ENCODE data around the gene TATDN2.
"Not testable (repeated sequence)": the region's sequence is repeated elsewhere in the genome, so short reads cannot be mapped to it uniquely, and the experiment has no call there.

TATDN2 gene

DNA sequence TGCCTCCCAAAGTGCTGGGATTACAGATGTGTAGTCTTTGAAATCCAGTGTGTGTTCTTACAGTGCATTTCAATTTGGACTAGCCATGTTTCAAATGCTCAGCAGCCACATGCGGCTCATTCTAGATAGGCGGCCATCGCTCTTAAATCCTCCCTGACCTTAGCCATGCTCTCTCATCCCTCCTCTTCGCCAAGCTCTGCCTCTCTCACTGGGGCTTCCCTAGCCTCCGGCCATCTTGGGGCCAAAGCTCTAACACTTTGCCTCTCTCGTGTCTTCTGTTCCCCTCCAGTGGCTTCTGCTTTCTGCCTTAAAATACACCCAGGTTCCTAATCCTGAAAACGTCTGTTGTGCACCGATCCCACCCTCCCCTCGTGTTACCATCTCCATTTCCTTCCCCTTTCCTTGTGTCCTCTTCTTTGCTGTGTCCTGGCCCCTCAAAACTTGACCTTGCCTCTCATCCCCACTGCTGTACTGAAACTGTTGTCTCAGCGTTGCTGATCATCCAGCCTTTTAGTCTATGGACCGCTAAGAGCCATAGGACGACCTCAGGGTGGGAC, 45.8 kb downstream of the TATDN2 start:
- DNase-seq: no peak

DNA sequence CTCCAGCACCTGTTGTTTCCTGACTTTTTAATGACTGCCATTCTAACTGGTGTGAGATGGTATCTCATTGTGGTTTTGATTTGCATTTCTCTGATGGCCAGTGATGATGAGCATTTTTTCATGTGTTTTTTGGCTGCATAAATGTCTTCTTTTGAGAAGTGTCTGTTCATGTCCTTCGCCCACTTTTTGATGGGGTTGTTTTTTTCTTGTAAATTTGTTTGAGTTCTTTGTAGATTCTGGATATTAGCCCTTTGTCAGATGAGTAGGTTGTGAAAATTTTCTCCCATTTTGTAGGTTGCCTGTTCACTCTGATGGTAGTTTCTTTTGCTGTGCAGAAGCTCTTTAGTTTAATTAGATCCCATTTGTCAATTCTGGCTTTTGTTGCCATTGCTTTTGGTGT, 49.8 kb downstream of the TATDN2 start:
- DNase-seq: not testable (repeated sequence)

DNA sequence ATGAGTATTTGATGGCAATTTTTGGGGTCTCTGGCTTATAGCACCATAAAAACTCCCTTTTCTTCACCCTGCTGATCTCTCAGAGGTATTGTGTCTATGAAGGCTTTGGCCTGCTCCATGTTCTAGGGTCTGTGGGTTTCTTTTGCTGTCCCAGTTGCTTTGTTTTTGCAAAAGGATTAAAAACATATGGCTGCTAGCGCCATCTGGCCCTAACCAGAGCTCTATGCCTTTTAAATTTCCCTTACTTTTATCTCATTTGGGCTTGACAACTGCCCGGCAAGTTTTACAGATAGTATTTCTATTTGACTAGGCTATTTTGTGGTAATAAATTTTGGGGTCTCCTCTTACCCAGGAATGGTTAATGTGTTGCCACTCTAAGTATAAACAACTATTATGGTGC, 50.9 kb downstream of the TATDN2 start:
- no peak for DNase-seq

DNA sequence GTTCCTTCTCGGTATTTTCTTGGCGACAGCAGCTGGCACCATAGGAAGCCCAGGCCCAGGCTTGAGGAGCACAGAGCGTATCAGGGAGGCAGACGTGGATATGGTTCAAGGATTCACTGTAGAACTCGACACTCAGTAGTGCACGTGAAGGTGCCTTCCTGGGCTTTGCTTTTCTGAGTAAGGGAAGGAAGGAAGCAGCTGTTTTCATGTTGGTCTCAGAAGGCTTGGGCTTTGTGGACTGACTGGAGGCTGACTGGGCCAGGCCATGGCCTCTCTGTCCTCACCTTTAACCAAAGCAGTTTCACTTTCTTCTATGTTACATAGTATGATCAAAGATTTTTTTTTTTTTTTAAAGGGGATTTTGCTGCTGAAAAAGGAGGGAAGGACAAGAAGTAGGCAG, 51.4 kb downstream of the TATDN2 start:
- no peak for DNase-seq

DNA sequence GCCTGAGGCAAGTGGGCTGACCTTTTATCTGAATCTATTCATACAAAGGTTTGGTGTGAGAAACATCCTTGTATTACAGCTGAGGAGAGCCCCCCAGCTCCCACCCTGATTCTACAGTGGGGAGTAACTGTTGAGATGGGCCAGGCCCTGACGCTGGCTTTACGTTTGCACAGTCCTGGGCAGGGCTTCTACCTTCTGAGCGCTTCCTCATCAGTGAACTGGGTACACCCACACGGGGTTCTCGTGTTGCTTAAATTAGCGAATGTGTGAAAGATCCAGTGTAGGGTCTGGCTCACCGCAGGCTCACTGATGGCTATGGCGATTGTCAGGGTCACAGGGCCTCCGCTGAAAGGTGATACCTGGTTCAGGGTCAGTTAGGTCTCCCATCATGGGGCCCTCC, 51.8 kb downstream of the TATDN2 start:
- no peak for DNase-seq

DNA sequence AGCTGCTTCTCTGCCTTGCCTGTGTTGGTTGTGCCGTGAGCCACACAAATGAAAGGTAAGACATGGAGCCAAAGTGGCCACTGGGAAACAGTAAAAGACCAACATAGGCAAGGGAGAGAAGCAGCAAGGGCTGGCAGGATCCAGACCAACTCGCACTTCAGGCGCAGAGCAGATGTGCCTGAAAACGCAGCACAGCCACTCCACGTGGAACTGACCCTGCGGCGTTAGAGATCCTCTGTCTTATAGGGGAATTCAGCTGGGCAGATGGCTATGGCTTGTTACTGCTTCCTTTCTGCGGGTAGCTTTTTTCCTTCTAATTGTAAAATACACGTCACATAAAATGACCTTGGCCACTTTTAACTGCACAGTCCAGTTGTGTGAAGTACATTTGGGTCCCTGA, 54.8 kb downstream of the TATDN2 start:
- no peak for DNase-seq

DNA sequence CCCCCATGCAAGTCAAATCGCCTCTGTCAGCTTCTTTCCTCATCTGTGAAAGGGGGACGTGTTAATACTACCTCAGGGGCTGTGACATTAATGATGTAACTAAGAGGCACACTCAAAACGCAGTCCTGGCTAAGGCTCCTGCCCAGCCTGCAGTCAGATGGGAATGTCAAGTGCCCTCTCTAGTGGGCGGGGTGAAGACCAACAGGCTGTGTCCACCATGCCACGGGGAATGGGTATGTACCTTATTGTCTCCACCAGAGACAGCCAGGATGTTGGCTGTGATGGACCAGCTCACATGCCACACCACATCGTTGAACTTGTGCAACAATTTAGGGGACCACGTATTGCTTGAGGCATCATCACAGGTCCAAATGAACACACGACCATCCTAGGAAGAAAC, 55.5 kb downstream of the TATDN2 start:
- no peak for DNase-seq

DNA sequence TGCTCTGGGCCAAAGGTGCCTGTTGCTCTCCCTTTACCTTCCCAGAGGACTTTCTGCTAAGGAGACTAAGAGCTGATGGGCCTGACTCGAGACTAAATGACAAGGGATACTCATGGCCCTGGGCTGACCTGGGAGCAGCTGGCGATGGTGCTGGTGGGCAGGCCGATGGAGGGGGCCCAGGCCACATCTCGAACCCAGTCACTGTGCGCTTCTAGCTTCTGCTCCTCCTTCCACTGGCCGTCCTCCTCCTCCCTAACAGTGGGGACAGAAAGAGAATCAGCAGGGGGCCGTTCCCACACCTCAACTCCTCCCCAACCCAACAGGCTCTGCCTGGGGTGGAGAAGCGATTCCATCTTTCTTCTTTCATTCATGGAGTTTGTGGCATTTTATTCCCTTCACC, 56.6 kb downstream of the TATDN2 start:
- DNase-seq: no peak

DNA sequence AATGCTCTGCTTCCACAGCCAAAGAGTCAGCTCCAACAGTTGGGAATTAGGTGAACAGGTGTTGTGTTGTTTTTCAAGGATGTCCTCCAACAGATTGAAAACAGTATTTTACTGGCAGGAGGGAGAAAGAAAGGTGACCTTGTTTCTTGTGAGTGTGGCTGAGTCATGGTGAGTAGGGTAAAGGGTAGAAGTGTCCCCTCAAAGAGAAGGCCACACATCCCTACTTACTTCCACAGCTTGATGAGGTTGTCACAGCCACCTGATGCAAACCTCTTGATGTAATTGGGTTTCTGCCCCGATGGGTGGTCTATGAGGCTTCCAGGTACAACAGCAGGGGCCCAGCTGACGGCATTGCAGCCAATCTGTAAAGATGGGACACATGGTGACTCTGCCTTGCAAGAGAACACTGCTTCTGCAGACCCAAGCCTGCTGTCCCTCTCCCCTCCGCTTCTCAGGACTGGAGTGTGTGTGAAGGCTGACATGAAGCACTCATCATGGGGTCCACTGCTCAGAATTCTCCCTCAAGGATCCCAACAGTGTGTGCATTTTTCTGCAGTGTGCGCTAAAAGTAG, 57.2 kb downstream of the TATDN2 start:
- DNase-seq: no peak

DNA sequence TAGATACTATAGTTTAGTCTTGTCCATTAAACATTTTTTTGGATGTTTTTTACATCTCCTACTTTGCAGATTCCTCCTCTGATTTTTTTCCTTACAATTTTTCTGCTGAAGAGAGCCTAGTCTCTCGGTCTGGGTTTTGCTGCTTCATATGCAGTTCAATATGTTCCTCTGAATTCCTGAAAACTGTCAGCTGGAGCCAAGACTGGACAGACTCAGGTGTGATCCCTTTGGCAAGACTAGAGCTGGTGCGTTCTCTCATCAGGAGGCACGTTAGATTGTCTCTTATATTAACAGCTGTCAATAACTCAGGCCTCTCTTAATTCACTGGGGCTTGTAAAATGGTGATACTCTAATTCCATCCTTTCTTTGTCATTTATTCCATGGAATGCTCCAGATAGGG, 57.9 kb downstream of the TATDN2 start:
- DNase-seq: no peak

DNA sequence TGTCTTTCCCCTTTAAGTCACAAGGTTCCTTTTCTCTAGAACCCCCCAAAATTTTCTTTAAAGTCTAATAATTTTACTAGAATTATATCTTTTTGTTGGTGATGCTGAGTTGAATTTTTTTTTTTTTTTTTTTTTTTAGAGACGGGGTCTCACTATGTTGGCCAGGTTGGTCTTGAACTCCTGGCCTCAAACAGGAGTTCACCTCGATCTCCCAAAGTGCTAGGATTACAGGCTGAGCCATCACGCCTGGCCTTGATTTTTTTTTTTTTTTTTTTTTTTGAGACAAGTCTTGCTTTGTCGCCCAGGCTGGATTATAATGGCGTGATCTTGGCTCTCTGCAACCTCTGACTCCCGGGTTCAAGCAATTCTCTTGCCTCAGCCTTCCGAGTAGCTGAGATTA, 60.4 kb downstream of the TATDN2 start:
- DNase-seq: no peak

DNA sequence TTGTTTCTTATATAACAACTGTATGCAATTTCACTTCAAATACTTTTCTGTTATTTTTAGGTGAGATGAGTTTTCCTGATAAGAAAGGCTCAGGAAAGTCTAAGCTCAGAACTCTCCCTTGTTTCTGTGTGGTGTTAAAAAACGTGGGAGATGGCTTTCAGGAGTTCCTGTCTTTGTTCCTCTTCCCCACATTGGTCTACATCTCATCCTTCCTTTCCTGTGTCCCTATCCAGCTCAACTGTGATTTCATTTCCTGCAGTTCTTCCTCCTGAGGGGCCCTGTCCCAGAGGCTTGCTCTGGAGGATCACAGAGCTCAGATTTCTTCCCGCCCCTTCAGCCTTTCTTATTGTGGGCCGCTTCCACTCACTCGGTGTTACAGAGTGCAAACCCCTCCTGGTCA, 61.5 kb downstream of the TATDN2 start:
- DNase-seq: no peak

DNA sequence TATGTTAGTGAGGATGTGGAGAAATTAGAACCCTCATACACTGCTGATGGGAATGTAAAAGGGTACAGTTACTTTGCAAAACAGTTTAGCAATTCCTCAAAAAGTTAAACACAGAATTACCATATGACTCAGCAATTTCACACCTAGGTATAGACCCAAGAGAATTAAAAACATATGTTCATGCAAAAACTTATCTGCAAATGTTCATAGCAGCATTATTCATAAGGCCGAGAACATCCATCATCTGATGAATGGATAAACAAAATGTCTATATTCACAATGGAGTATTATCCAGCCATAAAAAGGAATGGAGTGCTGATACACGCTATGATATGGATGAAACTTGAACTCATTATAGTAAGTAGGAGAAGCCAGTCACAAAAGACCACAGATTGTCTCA, 62.3 kb downstream of the TATDN2 start:
- no peak for DNase-seq

DNA sequence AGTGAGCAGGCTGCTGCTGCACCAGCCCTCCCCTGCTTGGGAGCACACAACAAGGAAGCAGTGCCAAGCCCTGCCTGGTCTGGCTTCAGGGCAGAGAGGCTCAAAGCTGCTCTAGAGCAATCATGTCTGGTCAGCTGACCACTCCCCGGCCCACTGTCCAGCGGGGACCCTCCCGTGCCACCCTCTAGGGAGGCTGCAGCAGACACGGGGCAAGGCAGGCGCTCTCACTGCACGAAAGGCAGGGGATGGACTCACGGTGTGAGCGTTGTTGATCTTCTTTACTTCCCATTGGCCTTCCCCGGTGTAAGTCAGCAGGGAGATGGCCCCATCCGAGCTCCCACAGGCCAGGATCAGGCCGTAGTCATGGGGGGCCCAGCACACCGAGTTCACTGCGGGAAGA, 63.5 kb downstream of the TATDN2 start:
- no peak for DNase-seq

DNA sequence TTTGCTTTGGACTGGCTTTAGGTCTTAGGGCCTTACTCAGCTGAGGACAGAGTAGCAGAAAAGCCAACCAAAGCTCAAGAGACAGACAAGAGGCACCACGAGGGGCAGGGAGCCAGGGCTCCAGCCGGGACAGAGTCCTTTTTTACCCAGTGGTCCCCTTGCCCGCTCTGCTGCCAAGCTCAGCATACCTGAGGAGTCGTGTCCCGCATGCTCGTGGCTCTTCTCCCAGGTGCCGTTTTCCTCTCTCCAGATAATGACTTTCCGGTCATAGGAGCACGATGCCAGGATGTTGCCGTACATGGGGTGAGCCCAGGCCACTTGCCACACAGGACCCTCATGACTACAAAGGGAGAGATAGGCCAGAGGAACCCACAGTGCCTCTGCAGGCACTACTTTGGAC, 64.1 kb downstream of the TATDN2 start:
- no peak for DNase-seq

DNA sequence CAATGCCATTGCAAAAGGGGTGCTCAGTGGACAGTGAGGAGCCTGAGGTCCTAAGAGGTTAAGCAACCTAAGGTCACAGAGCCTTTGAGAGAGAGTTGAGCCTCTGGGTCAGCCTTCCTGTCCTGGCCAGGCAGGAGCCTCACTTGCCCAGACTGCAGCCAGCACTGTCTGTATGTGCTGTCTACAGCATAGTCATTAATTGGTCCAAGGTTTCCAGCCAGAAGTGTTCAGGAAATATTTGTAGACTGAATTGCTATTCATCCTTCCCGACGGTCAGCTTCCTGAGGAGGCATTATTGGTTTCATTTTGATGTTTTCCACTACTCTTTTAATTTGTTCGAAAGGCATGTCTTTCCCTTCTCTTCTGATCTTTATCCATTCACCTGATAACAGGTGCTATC, 64.6 kb downstream of the TATDN2 start:
- DNase-seq: no peak

DNA sequence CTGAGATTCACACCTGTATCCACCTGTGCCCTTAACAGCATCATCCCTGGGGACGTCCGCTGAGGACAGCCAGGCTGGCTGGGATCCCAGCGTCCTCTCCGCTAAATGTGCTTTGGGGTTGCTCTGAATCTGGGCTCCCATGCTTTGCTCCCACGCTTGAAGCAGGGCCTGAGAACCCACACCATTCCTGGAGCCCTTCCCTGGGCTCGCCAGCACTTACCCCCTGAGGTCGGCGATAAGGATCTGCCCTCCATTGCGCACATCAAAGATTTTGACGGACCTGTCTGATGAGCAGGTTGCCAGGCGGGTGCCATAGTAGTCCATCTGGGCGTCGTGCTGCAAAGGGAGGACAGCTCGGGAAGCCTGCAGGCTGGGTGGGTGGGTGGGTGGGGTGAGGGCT, 66.8 kb downstream of the TATDN2 start:
- DNase-seq: no peak

DNA sequence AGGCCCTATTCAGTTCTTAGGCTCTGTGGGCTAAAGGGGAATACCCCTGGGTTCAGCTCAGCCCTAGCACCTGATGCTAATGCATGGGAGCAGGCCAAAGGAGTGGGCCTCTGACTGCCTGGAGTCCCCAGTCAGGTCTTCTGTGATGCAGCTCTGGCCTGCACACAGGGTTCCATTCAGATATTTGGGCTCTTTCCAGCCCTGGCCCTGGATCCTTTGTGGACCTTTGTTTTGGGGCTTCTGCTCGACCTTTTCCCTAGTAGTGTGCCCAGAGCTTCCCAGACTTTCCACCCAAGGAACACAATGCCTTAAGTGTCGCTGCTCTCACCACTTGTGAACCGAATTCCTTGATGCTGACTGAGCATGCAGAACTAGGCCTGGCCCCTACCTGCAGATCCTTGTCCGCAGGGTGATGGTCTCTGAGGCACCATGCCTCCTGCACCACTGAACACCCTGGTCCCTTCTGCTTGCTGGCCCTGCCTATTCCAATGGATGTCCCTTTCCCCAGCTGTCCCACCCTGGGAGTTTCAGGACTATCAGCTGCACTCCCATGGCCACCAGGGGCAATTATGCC, 67.6 kb downstream of the TATDN2 start:
- no peak for DNase-seq

DNA sequence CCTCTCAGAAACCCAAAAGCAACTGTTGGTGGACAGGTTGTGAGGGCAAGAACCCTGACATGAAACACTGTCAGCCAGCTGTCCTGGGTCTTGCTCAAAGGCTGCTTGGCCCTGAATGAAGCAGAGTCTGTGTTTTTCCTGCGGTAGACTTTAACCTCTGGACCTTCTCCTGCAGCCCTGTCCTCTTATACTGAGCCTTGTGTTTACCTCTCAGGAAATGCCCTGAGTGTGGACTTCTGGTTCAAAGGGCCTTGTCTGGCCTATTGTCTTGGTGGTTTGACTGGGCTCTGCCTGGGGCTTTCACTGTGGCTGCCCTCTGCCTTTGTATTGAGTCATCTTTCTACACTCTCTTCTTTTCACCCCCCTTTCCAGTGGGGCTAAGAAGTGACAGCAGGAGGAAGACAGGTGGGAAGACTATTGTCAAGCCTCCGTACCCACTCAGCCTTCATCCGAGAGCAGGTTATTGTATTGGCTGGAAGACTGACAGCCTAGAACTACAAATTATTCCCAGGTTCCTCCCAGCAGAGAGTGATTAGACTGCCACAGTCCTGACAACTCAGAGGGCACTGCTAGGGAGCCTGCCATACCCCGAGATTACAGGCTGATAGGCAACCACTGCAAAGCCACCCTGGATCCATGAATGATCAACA, 69.2 kb downstream of the TATDN2 start:
- no peak for DNase-seq

DNA sequence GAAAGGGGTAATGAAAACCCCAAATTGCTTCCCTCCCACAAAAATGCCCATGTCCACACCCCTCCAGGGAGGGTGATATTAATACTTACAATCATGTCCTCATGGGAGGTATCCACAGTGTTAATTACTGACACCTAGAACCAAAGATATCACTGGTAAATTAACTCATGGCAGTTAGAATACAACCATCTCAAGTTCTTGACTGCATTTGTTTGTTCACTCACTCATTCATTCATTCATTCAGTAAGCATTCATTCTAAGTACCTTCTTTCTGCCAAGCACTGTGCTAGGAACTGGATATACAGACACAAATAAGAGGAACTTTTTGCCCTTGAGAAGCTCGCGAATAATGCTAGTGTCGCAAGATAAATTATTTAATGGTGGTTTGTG, 69.7 kb downstream of the TATDN2 start:
- no peak for DNase-seq

DNA sequence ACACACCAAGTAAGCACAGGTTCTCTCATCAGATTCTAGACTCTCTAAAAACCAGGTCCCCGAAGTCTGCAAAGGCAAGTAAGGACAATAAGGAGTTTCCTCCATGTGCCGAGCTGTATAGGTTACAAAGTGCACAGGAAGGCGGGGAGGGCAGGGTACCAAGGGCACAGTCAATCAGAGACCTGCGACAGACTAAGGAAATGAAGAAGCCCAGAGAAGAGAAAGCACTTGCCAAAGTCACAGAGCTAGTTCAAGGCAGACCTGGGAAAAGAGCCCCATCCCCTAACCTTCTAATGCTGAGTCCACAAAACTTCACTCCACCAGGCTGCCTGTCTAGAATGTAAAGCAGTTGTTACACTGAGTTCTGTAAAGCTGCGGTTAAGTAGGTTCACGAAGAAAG, 71.0 kb downstream of the TATDN2 start:
- DNase-seq: no peak

DNA sequence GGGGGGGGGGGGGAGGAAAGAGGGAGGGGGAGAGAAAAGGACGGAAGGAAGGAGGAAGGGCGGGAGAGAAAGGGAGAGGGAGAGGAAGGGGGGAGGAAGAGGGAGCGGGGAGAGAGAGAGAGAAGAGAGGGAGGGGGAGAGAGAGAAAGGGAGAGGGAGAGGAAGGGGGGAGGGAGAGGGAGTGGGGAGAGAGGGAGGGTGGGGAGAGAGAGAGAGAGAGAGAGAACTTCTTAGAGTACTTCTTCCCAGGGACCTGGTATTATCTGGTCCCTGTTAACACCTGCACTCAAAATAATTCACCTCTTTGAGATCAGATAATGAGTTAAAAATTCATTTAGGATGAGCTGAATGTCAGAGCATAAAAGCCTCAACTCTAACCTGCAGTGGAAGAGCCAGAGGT, 71.5 kb downstream of the TATDN2 start:
- DNase-seq: no peak

DNA sequence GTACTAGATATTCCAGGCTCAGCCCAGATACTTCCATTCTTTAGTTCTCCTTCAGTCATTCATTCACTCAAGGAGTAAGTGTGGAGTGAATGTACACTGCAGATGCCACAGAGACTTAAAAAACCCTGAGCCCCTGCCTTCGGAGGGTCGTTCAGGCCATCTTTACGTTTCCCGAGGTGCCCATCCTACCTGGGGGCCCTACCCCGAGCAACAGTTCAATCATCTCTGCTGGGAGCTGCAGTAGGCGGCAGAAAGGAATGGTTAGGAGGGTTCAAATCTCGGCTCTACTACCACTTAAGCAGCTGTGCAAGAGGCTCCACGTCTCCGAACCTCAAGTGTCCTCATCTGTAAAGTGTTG, 72.0 kb downstream of the TATDN2 start:
- DNase-seq: no peak

DNA sequence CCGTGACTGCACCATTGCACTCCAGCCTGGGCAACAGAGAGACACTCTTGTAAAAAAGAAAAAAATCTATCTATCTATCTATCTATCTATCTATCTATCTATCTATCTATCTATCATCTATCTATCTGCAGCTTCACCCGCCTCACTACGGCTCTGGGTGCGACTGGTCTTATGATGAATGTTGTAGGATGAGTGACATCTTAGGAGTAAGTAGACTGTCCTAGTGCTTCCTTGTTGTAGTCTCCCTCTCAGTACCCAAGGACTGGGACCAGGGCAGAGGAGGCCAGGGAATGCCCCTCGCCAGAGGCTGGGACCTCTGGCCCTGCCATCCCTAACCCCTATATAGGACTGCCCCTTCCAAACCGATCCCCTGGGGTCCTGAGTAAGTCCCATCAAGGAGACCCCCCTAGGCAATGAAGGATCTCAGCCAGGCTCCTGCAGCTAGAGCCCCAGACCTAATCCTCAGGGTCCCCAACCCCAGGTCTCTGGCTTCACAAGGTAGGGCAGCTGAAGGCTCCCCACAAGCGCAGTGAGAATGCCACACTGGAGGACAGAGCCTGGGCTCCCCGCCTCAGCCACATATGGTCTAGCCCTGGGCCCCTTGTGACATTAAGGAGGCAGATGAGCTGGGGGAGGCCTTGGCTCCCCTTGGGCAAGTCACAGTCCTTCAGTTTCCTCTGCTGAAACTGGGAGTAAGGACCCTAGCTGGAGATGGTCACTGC, 73.5 kb downstream of the TATDN2 start:
- DNase-seq: no peak
